ENCODE results near the gene TM4SF18.

TM4SF18 gene

GRCh38 chr3:149280671-149281349 is 52.6 kb downstream of the TM4SF18 start:
- DNase-seq: no peak

DNA sequence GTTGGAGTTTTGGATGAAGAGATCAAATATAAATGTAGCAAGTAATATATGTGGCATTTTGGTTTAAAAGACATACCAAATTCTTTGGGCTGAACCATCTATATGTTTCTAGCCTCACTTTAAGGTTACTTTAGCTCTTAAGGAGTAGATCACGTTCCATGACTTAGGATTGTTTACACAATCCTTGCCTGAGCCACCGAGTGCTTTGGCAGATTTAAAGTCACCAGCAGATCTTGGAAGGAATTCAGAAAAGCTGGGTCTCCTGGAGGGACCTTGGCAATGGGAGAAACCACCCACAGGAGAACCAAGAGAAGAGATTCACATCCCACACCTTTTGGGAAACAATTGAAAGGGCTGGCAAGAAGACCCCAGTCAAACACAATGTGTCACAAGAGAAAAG is 54.5 kb downstream of the TM4SF18 start:
- no peak for DNase-seq

DNA sequence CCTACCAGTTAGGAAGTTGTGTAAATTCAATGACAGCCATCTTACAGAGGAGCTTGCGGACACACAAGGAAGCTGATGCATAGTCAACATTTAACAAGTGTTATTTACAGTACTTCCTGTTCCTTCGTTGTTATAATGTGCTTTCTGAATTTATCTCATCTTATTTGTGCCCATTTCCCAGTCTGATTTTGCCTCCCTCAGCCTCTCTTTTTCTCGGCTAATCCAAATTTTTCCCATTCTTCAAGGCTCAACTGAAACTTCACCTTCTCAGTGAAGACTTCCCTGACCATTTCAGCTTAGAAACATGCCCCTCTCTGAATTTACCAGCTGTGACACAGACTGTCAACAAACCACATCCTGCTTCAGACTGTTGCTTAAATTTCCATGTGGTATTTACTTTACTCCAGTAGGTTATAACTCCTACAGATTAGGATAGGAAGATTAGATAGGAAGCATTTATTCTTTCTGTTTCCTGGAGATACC is 56.1 kb downstream of the TM4SF18 start:
- no peak for DNase-seq

GRCh38 chr3:149276619-149277018 is 56.8 kb downstream of the TM4SF18 start:
- DNase-seq: no peak

DNA sequence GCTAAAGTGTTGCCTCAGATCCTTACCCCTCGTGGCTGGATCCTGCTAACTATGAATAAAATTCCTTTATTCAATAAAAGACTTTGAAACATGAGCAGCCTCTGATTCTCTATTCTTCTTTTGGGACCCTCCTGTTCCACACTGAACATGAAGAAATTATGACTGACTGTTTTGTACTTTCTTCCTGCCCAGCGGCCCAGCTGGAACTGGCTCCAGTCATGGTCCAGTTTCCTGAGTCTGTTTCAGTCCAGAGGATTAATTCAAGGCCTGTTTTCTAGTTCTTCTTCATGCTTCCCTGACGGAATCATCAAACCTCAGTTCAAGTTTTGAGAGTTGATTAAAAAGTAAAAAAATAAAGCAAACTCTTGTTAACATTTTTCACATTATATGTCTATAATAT is 59.2 kb downstream of the TM4SF18 start:
- DNase-seq: no peak

GRCh38 chr3:149273096-149273751 is 60.2 kb downstream of the TM4SF18 start:
- no peak for DNase-seq

GRCh38 chr3:149271669-149272068 is 61.8 kb downstream of the TM4SF18 start:
- no peak for DNase-seq

- no peak for DNase-seq
Measured at GRCh38 chr3:149270180-149270579, 63.3 kb downstream of the TM4SF18 start.

- no peak for DNase-seq
Measured at GRCh38 chr3:149269687-149270086, 63.7 kb downstream of the TM4SF18 start.

Measured in cortex of kidney (tissue), 1 donor.